PC-9 (cell line): ENCODE measurements around the gene TMEM217.

Source experiments
- EZH2 ChIP-seq: fragments of 200-600 bp; sonication (generic); IDR thresholded peaks from 2 replicates; pipeline ENCODE4 v1.8.0; 2017; ENCODE audit warnings: antibody characterized with exemption, low read depth
- TF ChIP-seq, protein P1 (sequence below): fragments of 200-600 bp; sonication (generic); conservative IDR thresholded peaks from 2 replicates; pipeline ENCODE4 v1.6.1; 2017; ENCODE audit warnings: mixed run types, antibody characterized with exemption, mild to moderate bottlenecking, moderate library complexity

- TF ChIP-seq, protein P1, sequence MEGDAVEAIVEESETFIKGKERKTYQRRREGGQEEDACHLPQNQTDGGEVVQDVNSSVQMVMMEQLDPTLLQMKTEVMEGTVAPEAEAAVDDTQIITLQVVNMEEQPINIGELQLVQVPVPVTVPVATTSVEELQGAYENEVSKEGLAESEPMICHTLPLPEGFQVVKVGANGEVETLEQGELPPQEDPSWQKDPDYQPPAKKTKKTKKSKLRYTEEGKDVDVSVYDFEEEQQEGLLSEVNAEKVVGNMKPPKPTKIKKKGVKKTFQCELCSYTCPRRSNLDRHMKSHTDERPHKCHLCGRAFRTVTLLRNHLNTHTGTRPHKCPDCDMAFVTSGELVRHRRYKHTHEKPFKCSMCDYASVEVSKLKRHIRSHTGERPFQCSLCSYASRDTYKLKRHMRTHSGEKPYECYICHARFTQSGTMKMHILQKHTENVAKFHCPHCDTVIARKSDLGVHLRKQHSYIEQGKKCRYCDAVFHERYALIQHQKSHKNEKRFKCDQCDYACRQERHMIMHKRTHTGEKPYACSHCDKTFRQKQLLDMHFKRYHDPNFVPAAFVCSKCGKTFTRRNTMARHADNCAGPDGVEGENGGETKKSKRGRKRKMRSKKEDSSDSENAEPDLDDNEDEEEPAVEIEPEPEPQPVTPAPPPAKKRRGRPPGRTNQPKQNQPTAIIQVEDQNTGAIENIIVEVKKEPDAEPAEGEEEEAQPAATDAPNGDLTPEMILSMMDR = no peak
- TF ChIP-seq EZH2 = no peak
Observed at GRCh38 chr6:37206622-37207021, 51.3 kb downstream of the TMEM217 start.
